HG03097 (cell line): Measurements from ENCODE around the gene CCDC92B.
A peak's percentile ranks its signal among the peaks of the same experiment; 100 is the strongest.
"Not testable (repeated sequence)": the region's sequence is repeated elsewhere in the genome, so short reads cannot be mapped to it uniquely, and the experiment has no call there.

Experiments
- ATAC-seq: cut with Tn5 transposase; IDR thresholded peaks from one replicate; pipeline ENCODE4 v1.9.1; 2021; ENCODE audit not compliant: unreplicated experiment, low FRiP score

CCDC92B gene

GRCh38 chr17:2749058-2749783 is at the start of gene CCDC92B:
Gene CCDC92B, minus strand, starts transcription at chr17:2749652. Its CDS starts 14,507 bp downstream, at chr17:2735145.
- no peak for ATAC-seq

- ATAC-seq = no peak
Observed at GRCh38 chr17:2798678-2799077, 49.2 kb upstream of the CCDC92B start.

DNA sequence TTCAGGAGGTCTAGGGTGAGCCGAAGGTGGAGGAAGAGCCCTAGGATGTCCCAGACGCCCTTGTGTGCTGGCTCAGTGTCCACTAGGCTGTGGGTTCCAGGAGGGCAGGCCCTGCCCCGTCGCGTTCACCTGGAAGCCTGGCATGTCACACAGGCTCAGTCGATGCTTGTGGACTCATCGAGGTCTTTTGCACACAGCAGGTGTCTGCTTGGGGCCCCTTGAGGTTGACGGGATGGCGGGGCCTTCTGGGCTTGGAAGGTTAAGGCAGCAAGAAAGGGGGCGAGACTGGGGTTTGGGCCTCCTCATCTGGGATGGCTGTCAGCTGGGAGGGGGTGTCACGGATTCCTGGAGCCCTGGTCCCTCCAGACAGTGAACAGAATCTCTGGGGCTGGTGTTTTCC is 48.7 kb upstream of the CCDC92B start:
- ATAC-seq = no peak

GRCh38 chr17:2797637-2798036 is 48.2 kb upstream of the CCDC92B start:
- ATAC-seq = no peak

DNA sequence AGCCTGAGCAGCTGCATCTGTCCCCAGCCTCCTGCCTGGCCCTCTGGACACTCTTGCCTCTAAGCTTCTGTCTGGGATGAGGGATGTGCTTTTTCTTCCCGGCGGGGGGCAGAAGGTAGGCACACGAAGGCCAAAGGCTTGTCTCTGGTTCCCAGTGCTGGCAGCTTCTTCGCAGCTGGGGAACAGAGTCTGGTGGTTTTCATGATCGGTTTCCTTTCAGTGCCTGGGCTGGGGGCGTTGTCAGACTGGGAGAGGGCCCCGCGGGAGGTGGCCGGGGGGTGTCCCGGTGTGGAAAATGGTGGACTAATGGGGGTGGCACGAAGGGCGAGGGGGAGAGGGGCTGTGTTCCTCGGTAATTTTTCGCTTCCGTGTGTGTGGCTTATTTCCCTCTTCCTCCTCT is 47.8 kb upstream of the CCDC92B start:
- no peak for ATAC-seq

DNA sequence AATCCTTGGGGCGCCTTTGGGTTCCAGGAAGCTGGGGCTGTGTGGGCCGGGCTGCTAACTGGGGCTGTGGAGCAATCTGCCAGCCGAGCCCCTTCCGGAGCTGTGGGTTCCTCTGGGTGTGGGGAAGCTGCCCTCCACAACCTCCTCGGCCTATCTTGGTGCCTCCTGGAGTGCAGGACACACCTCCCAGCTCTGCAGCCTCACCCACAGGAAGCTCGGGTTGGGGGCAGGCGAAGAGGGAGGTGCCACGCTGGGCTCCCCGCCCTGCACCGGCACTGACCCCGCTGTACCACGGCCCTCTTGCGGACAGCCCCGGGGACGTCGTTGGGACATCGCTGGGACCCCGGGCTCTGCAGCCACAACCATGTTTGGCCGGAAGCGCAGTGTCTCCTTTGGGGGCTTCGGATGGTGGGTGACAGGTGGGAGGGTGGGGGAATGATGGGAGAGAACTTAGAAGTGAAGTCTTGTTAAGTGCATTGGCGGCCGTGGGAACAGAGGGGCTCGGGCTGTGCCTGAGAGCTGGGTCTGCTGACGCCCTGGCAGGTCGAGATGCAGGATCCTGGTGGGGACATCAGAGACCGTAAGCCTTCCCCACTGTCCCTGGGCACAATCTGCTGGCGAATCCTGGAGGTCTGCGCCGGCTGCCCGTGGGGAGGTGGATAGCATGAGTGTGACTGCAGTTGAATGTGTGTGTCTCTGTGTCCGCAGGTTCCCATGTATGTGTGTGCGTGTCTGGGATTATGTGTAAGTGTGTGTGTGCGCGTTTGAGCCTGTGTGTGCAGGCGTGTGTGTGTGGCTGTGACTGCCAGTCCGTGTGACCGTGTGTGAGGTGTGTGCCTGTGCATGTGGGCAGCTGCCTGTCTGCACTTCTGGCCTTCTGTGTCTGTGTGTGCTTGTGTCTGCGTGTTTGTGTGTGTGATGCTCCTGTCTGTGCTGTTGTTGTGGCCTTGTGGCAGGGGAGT is 47.0 kb upstream of the CCDC92B start, which contains the start of gene RAP1GAP2:
Gene RAP1GAP2 (plus strand): TSS at position 275 of the 962 bp plus-strand sequence. CDS start 90 bp downstream, at position 365.
- peak; percentile 40 for ATAC-seq

DNA sequence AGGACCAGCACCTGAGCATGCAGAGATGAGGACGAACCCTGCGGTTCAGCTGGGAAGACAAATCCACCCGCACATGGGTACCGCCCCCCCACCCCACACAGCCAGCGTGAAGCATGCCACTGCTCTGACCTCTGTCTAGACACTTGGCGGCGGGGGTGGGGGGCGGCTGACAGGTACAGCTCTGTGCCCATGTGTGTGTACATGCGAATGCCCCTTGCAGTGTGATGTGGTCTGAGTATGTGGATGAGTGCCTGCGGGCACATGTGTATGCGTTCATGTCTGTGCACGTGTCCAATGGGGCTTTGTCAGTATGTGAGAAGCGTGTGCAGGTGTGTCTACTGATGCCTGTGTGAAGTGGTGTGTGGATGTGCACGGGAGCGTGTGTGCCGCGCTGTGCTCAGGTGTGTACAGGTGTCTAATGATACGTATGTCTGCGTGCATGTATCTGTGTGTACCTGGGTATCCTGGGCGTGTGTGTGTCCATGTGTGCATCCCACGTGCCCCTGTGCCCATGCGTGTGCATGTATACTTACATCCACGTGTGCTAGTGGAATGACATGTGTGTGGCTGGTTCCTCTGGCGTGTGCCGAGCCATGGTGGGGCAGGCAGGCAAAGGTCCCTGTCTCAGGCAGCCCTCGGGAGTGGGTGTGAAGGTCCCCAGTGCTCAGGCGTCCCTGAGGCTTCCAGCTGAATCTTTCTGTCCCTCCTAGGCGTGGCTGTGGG is 46.1 kb upstream of the CCDC92B start:
- ATAC-seq = no peak

DNA sequence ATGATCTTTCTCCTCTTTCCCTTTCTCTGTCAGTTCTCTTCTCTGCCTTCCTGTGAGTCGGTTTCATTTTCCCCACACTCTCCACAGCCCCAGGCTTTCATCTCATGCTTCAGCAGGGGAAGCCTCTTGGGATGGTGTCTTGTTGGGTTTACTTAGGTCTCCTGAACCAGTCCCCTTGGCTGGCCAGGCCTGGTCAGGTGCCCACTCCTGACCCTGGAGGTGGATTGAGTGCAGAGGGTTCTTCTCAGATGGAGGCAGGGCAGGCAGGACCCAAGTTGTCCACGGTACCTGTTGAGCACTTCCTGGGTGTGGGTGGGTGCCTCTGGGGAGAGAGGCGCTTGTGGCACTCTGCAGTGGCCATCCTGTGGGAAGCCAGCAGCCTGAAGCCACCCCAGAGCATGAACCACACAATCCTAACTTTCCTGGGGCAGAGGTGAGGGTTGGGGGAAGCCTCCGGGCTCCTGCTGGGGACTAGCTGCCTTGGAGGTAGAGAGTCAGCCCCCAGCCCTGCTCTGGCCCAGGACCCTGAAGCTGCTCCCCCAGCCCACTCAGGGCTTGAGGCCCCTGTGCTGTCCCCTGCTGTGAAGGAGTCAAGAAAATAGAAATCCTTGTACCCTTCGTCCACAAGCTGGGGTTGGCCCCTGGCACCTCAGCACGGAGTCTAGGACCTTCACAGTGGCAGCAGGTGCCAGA is 44.8 kb upstream of the CCDC92B start:
- ATAC-seq = no peak

GRCh38 chr17:2792366-2793169 is 43.1 kb upstream of the CCDC92B start:
- no peak for ATAC-seq

DNA sequence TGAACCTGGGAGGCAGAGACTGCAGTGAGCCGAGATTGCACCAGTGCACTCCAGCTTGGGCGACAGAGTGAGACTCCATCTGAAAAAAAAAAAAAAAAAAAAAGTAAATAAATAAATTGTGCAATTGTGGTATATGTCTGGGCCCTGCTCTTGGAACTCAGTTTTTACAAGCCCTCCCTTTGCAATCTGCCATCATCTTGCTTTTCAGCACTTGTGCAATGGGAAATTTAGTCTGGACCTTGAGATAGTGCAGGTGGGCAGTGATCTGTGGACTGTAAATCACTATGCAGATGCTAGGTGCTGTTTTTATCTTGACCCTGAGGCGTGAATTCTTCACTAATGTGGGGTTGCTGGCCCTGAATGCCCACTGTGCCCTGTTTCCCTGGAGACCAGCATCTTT is 40.2 kb upstream of the CCDC92B start:
- ATAC-seq = no peak

DNA sequence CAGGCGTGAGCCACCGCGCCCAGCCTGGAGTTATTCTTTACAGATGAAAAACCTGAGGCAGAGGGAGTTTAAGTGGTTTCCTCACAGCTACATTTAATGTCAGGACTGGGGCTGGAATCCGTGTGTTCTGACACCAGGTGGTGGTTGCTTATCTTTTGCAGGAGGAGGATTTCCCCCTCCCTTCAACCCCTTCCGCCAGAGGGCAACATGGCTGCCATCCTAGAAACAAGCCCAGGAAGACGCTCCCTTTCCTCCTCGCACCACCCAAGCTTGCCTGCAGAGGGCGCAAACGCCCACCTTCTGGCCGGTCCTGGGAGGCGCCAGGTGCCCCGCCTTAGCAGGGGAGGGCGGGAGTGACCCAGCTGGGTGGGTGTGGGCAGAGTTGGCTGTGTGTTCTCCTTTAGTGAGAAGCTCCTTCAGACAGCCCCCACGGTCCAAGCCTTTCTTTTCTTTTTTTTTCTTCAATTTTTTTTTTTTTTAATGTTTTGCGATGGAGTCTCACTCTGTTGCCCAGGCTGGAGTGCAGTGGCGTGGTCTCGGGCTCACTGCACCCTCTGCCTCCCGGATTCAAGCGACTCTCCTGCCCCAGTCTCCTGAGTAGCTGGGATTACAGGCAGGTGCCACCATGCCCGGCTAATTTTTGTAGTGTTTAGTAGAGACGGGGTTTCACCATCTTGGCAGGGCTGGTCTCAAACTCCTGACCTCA is 36.9 kb upstream of the CCDC92B start:
- peak; percentile 75 for ATAC-seq

GRCh38 chr17:2785376-2785775 is 35.9 kb upstream of the CCDC92B start:
- ATAC-seq = not testable (repeated sequence)

- no peak for ATAC-seq
Observed at GRCh38 chr17:2784864-2785263, 35.4 kb upstream of the CCDC92B start.

- no peak for ATAC-seq
Observed at GRCh38 chr17:2783310-2784030, 34.0 kb upstream of the CCDC92B start.

DNA sequence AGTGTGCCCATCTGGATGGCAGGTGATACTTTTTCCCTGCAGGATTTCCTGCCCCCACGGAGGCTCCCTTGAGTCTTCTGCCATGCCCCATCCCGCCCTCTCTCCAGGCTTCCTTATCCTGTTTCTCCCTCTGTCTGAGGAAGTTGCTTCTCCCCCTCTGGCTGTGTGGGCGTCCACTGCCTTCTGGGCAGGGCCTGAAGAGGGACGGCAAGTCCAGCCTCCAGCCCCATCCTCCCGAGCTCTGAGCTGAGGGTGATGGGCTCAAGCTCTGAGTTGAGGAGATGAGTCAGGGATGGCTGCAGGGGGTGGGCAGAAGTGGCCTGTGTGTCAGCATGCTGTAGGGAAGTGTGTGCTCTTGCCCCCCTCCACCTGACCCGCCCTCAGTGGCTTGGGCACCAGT is 32.6 kb upstream of the CCDC92B start:
- ATAC-seq = no peak

DNA sequence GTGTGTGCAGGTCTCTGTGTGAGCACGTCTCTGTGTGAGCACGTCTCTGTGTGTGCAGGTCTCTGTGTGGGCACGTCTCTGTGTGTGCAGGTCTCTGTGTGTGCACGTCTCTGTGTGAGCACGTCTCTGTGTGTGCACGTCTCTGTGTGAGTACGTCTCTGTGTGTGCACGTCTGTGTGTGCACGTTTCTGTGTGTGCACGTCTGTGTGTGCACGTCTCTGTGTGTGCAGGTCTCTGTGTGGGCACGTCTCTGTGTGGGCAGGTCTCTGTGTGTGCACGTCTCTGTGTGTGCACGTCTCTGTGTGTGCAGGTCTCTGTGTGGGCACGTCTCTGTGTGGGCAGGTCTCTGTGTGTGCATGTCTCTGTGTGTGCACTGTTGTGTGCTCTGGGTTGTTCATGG is 32.1 kb upstream of the CCDC92B start:
- not testable (repeated sequence) for ATAC-seq

DNA sequence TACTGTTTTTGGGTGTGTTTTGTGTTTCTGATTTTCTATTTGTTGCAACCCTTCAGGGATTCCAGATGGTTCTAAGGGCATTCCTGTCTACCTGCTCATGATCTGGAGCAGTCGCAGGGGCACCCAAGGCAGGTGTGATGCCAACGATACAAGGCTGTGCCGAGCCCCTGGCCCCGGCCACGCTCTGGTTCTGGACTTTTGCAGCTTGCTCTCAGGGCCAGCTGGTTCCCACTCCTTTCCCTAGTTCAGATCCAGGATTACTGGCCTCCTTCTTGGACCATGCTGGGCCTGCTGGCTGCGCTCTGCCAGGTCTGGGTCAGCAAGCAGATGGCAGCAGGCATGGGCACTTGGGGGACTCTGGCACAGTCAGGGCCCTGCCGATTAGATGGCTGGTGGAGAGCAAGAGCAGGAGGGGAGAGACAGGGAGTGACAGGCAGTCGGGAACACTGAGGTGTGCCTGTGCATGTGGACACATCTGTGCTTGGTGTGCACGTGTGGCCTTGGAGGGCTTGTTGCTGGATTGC is 31.5 kb upstream of the CCDC92B start:
- no peak for ATAC-seq

- no peak for ATAC-seq
Observed at GRCh38 chr17:2780256-2780655, 30.8 kb upstream of the CCDC92B start.
